Suppressor macrophage treated with lipopolysaccharide for 1 hour (primary cell): ENCODE measurements around the gene NOP14.
"Not testable (repeated sequence)": the region's sequence is repeated elsewhere in the genome, so short reads cannot be mapped to it uniquely, and the experiment has no call there.

Experiments
- DNase-seq, 3 donors: peaks; one replicate each; pipeline ENCODE4 v3.0.0-alpha.2; 2020 to 2022

The NOP14 gene

GRCh38 chr4:2963175-2963965 lies at the start of gene NOP14, which contains the start of gene GRK4:
TSS of gene NOP14 (minus strand) at chr4:2963406. CDS start at chr4:2963319, 87 bp downstream.
TSS of gene GRK4 (plus strand) at chr4:2963571. CDS start at chr4:2964071, 500 bp downstream.
- DNase-seq = peak; percentile 99 to 100 (median 99)

GRCh38 chr4:3011456-3012220 lies 48.4 kb upstream of the NOP14 start:
- DNase-seq = no peak

GRCh38 chr4:3010998-3011397 lies 47.8 kb upstream of the NOP14 start:
- DNase-seq = no peak

GRCh38 chr4:3010577-3010976 lies 47.4 kb upstream of the NOP14 start:
- DNase-seq = no peak

- peak; percentile 20 to 37 (median 27) for DNase-seq
Observed at GRCh38 chr4:3009422-3009821, 46.2 kb upstream of the NOP14 start.

- no peak for DNase-seq
Observed at GRCh38 chr4:3007724-3008123, 44.5 kb upstream of the NOP14 start.

- DNase-seq = no peak
Observed at GRCh38 chr4:2996415-2996814, 33.2 kb upstream of the NOP14 start.

- DNase-seq = no peak
Observed at GRCh38 chr4:2995546-2996265, 32.5 kb upstream of the NOP14 start.

GRCh38 chr4:2994917-2995316 lies 31.7 kb upstream of the NOP14 start:
- DNase-seq = no peak

- no peak for DNase-seq
Observed at GRCh38 chr4:2991243-2991642, 28.0 kb upstream of the NOP14 start.

GRCh38 chr4:2983715-2984114 lies 20.5 kb upstream of the NOP14 start:
- not testable (repeated sequence) for DNase-seq

GRCh38 chr4:2982012-2982411 lies 18.8 kb upstream of the NOP14 start:
- no peak for DNase-seq

- peak; percentile 29 to 55 (median 51) for DNase-seq
Observed at GRCh38 chr4:2981256-2981819, 18.1 kb upstream of the NOP14 start.

GRCh38 chr4:2977211-2978088 lies 14.2 kb upstream of the NOP14 start:
- peak; percentile 65 to 75 (median 66) for DNase-seq

GRCh38 chr4:2971275-2971674 lies 8.1 kb upstream of the NOP14 start:
- DNase-seq = no peak

GRCh38 chr4:2968381-2968780 lies 5.2 kb upstream of the NOP14 start:
- DNase-seq = no peak

GRCh38 chr4:2965262-2965661 lies 2.1 kb upstream of the NOP14 start:
- DNase-seq = no peak

- DNase-seq = no peak
Observed at GRCh38 chr4:2964706-2965258, 1.6 kb upstream of the NOP14 start.

GRCh38 chr4:2963966-2964471 lies 813 bp upstream of the NOP14 start:
- DNase-seq = peak in 2 of 3 donors; percentile 76 to 89

- DNase-seq = peak; percentile 40 to 60 (median 49)
Observed at GRCh38 chr4:2962614-2963174, 512 bp downstream of the NOP14 start.
